MM.1S (cell line): ENCODE measurements around the gene NXN.

ENCODE experiments used
- EZH2 ChIP-seq: fragments of 300-600 bp; sonication (generic); optimal IDR thresholded peaks from 2 replicates; pipeline ENCODE3; 2017; ENCODE audit warnings: low read depth, mild to moderate bottlenecking, antibody characterized with exemption, low read length, mixed read lengths
- EZH2phosphoT487 ChIP-seq: fragments of 300-600 bp; sonication (generic); IDR thresholded peaks from 2 replicates; pipeline ENCODE4 v1.6.1; 2018; ENCODE audit warnings: antibody characterized with exemption, low read length
- TF ChIP-seq, protein P1 (sequence below): fragments of 300-600 bp; sonication (generic); IDR thresholded peaks from 2 replicates; pipeline ENCODE4 v1.5.1; 2016; ENCODE audit warnings: antibody characterized with exemption, low read length, mixed read lengths

DNA sequence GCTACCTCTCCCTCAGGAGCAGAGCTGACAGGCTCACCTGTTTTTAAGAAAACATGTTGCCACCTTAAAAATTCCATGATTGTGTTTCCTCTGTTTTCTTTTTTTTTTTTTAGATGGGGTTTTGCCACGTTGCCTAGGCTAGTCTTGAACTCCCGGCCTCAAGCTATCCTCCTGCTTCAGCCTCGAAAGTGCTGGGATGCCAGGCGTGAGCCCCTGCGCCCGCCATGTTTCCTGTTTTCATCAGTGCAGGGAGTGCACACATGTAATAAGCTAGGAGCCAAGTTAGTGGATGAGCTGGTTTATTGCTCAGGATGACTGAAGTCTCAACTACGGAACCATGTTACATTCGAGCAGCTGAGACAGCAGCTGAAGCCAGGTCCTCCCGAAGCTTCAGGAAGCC is 183.9 kb downstream of the NXN start:
- TF ChIP-seq, protein P1, sequence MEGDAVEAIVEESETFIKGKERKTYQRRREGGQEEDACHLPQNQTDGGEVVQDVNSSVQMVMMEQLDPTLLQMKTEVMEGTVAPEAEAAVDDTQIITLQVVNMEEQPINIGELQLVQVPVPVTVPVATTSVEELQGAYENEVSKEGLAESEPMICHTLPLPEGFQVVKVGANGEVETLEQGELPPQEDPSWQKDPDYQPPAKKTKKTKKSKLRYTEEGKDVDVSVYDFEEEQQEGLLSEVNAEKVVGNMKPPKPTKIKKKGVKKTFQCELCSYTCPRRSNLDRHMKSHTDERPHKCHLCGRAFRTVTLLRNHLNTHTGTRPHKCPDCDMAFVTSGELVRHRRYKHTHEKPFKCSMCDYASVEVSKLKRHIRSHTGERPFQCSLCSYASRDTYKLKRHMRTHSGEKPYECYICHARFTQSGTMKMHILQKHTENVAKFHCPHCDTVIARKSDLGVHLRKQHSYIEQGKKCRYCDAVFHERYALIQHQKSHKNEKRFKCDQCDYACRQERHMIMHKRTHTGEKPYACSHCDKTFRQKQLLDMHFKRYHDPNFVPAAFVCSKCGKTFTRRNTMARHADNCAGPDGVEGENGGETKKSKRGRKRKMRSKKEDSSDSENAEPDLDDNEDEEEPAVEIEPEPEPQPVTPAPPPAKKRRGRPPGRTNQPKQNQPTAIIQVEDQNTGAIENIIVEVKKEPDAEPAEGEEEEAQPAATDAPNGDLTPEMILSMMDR: no peak
- TF ChIP-seq EZH2: no peak
- TF ChIP-seq EZH2phosphoT487: no peak
